Measurements from ENCODE around the gene ATP13A5.

Gene ATP13A5

DNA sequence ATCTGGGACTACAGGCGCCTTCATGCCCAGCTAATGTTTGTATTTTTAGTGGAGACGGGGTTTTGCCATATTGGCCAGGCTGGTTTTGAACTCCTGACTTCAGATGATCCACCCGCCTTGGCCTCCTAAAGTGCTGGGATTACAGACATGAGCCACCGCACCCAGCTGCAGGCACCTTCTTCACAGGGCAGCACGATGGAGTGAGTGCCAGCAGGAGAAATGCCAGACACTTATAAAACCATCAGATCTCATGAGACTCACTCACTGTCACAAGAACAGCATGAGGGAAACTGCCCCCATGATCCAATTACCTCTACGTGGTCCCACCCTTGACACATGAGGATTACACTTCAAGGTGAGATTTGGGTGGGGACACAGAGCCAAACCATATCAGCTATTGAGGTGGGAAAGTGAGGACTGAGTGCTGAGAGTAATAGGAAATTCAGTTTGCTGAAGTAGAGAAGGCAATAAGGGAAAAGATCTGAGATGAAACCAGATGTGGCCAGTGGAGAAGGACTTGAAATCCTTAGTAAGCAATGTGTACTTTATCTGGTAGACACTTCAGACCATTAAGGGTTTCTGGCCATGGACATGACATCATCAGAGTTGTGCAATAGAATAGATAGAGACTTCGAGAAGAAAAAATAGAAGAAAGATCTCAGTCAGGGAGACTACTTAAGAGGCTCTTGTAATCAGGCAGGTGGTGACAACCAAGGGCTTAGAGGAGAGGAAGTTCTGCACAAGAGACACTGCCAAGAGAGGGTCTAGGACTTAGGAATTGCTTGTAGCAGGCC is 18.1 kb upstream of the ATP13A5 start:
- TF ChIP-seq, protein P1, sequence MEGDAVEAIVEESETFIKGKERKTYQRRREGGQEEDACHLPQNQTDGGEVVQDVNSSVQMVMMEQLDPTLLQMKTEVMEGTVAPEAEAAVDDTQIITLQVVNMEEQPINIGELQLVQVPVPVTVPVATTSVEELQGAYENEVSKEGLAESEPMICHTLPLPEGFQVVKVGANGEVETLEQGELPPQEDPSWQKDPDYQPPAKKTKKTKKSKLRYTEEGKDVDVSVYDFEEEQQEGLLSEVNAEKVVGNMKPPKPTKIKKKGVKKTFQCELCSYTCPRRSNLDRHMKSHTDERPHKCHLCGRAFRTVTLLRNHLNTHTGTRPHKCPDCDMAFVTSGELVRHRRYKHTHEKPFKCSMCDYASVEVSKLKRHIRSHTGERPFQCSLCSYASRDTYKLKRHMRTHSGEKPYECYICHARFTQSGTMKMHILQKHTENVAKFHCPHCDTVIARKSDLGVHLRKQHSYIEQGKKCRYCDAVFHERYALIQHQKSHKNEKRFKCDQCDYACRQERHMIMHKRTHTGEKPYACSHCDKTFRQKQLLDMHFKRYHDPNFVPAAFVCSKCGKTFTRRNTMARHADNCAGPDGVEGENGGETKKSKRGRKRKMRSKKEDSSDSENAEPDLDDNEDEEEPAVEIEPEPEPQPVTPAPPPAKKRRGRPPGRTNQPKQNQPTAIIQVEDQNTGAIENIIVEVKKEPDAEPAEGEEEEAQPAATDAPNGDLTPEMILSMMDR (IDR thresholded peaks at IDR 0.05): no peak

DNA sequence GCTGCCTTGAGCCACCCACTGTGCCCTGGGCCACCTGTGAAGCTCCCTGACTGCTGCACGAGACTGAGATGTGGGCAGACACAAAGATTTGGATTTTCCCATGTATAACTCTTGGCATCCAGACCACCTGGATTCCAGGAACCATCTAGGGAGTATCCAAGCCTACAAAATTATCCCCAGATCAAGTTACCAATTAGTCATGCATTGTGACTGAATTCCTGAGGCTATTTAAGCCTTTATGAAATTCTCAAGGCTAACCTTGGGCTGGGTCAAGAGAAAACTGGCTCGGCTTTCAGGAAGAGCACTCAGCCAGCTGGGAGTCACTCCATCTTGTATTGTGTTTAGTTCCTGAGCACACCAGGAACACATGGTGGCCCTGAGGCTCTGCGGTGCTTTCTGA is 13.3 kb upstream of the ATP13A5 start:
- TF ChIP-seq, protein P1 (IDR thresholded peaks at IDR 0.05): no peak

DNA sequence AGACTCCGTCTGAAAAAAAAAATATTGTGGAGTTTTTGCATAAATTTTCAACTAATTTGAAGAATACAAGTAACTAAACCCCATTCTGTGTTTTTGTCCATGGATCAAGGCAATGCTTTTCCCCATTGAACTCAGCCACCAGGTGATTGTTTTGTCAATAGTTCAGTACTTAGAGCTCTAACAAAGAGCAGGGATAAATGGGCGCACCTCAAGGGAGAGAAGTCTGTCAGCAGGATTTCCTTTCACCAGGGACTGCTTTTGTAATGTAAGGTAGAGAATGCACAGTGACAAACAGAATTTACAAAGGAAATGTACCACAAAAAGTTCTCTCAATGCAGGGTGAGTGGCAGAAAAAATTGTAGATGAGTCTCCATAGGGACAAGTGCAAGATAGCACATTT is 10.8 kb upstream of the ATP13A5 start:
- TF ChIP-seq, protein P1 (IDR thresholded peaks at IDR 0.05): no peak

DNA sequence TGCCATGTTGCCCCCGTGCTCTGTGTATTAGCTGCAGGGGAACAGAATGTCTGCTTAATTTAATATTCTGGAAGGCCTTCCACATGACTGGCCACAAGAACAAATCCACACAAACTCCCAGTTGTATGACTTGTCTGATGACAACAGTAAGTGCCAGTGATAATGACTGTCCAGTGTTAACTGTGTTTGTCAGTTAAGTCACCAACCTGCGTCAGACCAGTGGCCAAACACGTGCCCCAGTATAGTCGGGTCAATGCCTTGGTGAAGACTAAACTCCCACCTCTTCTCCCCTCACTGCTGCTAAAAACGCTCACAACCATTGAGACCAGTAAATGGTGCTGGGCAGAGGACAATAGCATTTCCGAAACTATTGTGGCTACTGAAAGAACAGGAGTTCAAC is 9.8 kb upstream of the ATP13A5 start:
- TF ChIP-seq, protein P1 (IDR thresholded peaks at IDR 0.05): no peak

DNA sequence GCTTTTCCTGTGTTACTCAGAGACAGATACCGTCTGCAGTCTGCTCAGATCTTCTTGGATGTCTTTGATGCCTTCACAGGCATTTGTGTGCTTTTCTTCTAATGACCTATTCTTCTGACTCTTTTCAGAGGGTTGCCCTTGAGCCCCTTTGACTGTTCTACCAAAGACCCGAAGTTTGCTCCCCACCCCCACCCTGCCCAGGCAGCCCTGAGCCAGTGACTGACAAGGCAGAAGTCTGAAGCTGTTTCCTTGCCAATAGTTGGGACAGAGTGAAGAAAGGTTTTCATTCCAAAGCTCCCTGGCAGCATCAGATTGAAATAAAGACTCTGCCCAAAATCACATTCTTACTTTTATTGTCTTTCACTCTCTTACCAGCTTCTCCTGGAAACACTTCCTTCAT is 9.0 kb upstream of the ATP13A5 start:
- TF ChIP-seq, protein P1 (IDR thresholded peaks at IDR 0.05): no peak

DNA sequence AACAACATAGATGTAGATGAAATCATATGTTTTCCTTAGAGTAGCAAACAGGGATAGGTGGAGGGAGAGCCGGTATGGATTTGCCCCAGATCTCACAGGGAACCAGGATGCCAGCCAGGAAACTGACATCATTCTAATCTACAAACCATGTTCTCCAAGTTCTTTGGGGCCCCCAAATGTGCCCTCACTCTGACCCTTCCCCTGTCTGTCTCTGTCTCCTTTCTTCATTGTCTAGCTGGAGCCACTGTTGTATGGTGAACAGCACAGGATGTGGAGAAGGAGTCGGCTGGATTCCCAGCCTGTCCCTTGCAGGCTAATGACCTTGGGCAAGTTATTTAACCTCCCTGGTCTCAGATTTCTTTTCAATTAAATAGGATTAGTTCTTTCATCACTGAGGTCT is 962 bp downstream of the ATP13A5 start:
- TF ChIP-seq, protein P1 (IDR thresholded peaks at IDR 0.05): no peak

DNA sequence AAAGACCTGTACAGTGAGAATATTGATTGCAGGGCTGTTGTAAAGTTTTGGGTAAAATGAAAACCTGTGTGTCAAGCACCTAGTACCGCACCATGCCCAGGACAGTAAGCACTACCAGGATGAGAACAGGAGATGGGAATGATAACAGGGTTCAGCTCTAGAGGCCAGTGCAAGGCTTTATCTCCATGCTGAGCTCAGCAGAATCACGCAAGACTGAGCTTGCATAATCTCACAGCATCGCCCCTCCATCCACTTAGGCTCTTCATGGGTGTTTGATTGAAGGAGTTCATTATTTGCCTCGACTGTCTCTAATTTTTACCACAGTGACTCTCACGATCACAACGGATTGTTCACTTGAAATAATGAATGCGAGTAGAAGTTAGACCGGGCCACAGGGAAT is 2.9 kb downstream of the ATP13A5 start:
- TF ChIP-seq, protein P1 (IDR thresholded peaks at IDR 0.05): no peak

DNA sequence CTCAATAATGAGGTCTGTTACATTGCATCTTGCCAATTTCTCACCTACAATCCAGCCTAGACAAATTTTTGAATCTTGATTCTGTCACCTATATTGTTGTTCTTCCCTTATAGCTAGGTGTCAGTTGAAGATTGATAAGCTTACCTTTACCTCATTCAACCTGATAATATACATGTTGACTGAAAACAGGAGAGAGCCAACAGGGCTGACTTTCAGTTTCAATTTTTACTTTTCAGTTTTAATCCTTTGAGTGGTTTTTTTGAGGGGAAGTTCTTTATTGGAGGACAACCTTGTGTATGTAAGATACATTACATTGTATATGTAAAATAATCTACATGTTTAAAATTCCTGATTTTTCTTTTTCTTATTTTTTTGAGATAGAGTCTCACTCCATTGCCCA is 5.8 kb downstream of the ATP13A5 start:
- TF ChIP-seq, protein P1 (IDR thresholded peaks at IDR 0.05): no peak

Measured in LNCAP (cell line).